ENCODE results near the gene COL5A1. TPM values are rescaled to one million over a fixed set of nuclear protein-coding genes. Genes with fewer than 3 reads are reported as not detected.

The COL5A1 gene
- polyA plus RNA-seq, 1 donor (not counting 4 experiments of a cell fraction or from before 2014, with no cell fraction given) = 3.1 TPM

DNA sequence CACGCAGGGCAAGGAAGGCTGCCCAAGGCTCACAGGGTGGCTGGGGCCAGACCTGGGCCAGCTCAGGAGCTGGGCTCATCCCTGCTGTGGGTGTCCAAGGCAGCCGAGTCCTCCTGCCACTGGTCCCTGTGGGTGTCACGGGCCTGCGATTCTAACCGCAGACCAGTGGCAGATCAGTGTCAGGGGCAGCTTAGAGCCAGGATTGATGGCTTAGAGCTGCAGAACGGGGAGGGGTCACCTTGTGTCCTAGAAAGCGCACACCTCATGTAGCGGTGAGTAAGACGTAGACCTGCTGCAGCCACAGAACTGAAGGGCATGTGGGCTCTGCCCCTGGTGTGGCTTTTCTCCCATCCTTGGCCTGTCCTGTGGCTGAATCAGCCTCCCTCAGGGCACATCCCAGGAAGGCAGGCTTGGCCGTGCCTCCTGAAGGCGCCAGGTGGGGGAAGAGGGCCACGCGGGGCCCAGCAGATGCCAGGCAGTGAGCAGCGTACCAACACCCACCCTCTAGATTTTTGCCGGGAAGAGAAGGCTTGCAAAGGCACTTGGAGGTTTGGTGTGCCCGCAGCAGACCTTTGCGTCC is 160.7 kb downstream of the COL5A1 start:
- Histone ChIP-seq H3K27ac (ENCODE audit: control insufficient read depth, insufficient read depth, low read length) (no peak overlapping the region), H2AFZ (ENCODE audit: control insufficient read depth, low read length) (no peak overlapping the region), H4K20me1 (ENCODE audit: control insufficient read depth, extremely low read depth, insufficient read depth, low read length) (no peaks in the 10 kb centered on the region), H3K4me3 (ENCODE audit: control insufficient read depth in 2 of 3, extremely low read depth in 1 of 3, insufficient read depth in 2 of 3, low read depth in 1 of 3, low read length in 3 of 3) (no peak overlapping the region), H3K36me3 (ENCODE audit: control insufficient read depth in 2 of 2, extremely low read depth in 1 of 2, insufficient read depth in 2 of 2, low read length in 2 of 2) (no peaks in the 10 kb centered on the region), H3K79me2 (ENCODE audit: control insufficient read depth, insufficient read depth, low read length) (no peaks in the 10 kb centered on the region), H3K4me1 (ENCODE audit: control insufficient read depth, extremely low read depth, insufficient read depth, low read length) (no peaks in the 10 kb centered on the region), H3K9me3 (ENCODE audit: control insufficient read depth, low read depth, low read length) (no peaks in the 10 kb centered on the region), H3K9me1 (ENCODE audit: control insufficient read depth, extremely low read depth, insufficient read depth, low read length) (no peaks in the 10 kb centered on the region), H3K9ac (ENCODE audit: control insufficient read depth, extremely low read depth, insufficient read depth, low read length) (no peak overlapping the region), H3K27me3 (ENCODE audit: control insufficient read depth, extremely low read depth, insufficient read depth, low read length) (no peaks in the 10 kb centered on the region), H3K4me2 (ENCODE audit: control insufficient read depth, extremely low read depth, insufficient read depth, low read depth, low read length) (no peak overlapping the region)
- DNase-seq (ENCODE audit: low read depth, low spot score) = no peak
- TF ChIP-seq, protein P1, sequence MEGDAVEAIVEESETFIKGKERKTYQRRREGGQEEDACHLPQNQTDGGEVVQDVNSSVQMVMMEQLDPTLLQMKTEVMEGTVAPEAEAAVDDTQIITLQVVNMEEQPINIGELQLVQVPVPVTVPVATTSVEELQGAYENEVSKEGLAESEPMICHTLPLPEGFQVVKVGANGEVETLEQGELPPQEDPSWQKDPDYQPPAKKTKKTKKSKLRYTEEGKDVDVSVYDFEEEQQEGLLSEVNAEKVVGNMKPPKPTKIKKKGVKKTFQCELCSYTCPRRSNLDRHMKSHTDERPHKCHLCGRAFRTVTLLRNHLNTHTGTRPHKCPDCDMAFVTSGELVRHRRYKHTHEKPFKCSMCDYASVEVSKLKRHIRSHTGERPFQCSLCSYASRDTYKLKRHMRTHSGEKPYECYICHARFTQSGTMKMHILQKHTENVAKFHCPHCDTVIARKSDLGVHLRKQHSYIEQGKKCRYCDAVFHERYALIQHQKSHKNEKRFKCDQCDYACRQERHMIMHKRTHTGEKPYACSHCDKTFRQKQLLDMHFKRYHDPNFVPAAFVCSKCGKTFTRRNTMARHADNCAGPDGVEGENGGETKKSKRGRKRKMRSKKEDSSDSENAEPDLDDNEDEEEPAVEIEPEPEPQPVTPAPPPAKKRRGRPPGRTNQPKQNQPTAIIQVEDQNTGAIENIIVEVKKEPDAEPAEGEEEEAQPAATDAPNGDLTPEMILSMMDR (optimal IDR thresholded peaks at IDR 0.05 in 1 of 3, IDR thresholded peaks at IDR 0.05 in 1 of 3, conservative IDR thresholded peaks at IDR 0.05 in 1 of 3; ENCODE audit: extremely low read depth in 1 of 3, insufficient read depth in 2 of 3, low read length in 3 of 3) = peak in 2 of 3 experiments; percentile 3 to 15
- TF ChIP-seq EZH2 (IDR thresholded peaks at IDR 0.05; ENCODE audit: low read length) = no peak
- dilution Hi-C loops (cut with MboI; ENCODE audit: extremely low pct_ligation_motif_present, low sequenced_read_pairs) = no loop called here
- FAIRE-seq = no peak

GRCh38 chr9:134804871-134805270 is 163.3 kb downstream of the COL5A1 start:
- Histone ChIP-seq H2AFZ (ENCODE audit: control insufficient read depth, low read length) (no peak overlapping the region), H3K9ac (ENCODE audit: control insufficient read depth, extremely low read depth, insufficient read depth, low read length) (no peak overlapping the region), H3K9me3 (ENCODE audit: control insufficient read depth, low read depth, low read length) (no peaks in the 10 kb centered on the region), H3K4me1 (ENCODE audit: control insufficient read depth, extremely low read depth, insufficient read depth, low read length) (no peaks in the 10 kb centered on the region), H3K27me3 (ENCODE audit: control insufficient read depth, extremely low read depth, insufficient read depth, low read length) (no peaks in the 10 kb centered on the region), H3K4me2 (ENCODE audit: control insufficient read depth, extremely low read depth, insufficient read depth, low read depth, low read length) (no peak overlapping the region), H4K20me1 (ENCODE audit: control insufficient read depth, extremely low read depth, insufficient read depth, low read length) (no peaks in the 10 kb centered on the region), H3K79me2 (ENCODE audit: control insufficient read depth, insufficient read depth, low read length) (no peaks in the 10 kb centered on the region), H3K36me3 (ENCODE audit: control insufficient read depth in 2 of 2, extremely low read depth in 1 of 2, insufficient read depth in 2 of 2, low read length in 2 of 2) (no peaks in the 10 kb centered on the region), H3K27ac (ENCODE audit: control insufficient read depth, insufficient read depth, low read length) (no peak overlapping the region), H3K4me3 (ENCODE audit: control insufficient read depth in 2 of 3, extremely low read depth in 1 of 3, insufficient read depth in 2 of 3, low read depth in 1 of 3, low read length in 3 of 3) (no peak overlapping the region), H3K9me1 (ENCODE audit: control insufficient read depth, extremely low read depth, insufficient read depth, low read length) (no peaks in the 10 kb centered on the region)
- TF ChIP-seq, protein P1 (optimal IDR thresholded peaks at IDR 0.05 in 1 of 3, IDR thresholded peaks at IDR 0.05 in 1 of 3, conservative IDR thresholded peaks at IDR 0.05 in 1 of 3; ENCODE audit: extremely low read depth in 1 of 3, insufficient read depth in 2 of 3, low read length in 3 of 3) = no peak
- TF ChIP-seq EZH2 (IDR thresholded peaks at IDR 0.05; ENCODE audit: low read length) = no peak
- dilution Hi-C loops (cut with MboI; ENCODE audit: extremely low pct_ligation_motif_present, low sequenced_read_pairs) = no loop called here
- no peak for FAIRE-seq
- no peak for DNase-seq (ENCODE audit: low read depth, low spot score)
